ENCODE measurements around the gene CD2.

The CD2 gene

GRCh38 chr1:116733476-116734365 lies 20.5 kb upstream of the CD2 start:
- no peak for DNase-seq

DNA sequence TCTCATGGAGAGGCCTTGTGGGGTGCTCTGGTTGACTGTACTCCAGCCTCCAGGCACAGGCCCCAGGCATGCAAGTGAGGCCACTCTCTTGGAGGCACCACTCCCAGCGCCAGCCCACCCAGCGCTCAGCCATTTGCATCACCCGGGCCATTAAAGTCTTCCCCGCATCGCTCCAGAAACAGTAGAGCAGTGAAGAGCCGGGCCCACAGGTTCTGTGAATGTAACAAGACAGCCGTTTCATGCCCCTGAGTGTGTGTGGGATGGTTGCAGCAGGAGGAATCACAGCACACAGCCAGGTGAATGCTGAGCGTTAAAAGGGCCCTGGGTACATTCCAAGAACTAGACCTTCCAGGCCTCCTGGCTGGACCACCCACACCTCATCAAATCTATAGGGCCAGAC lies 19.0 kb upstream of the CD2 start:
- no peak for DNase-seq

- DNase-seq, result peak; percentile 79
Measured at GRCh38 chr1:116737020-116737854, 17.0 kb upstream of the CD2 start.

GRCh38 chr1:116737855-116738321 lies 16.3 kb upstream of the CD2 start:
- peak; percentile 55 for DNase-seq

DNA sequence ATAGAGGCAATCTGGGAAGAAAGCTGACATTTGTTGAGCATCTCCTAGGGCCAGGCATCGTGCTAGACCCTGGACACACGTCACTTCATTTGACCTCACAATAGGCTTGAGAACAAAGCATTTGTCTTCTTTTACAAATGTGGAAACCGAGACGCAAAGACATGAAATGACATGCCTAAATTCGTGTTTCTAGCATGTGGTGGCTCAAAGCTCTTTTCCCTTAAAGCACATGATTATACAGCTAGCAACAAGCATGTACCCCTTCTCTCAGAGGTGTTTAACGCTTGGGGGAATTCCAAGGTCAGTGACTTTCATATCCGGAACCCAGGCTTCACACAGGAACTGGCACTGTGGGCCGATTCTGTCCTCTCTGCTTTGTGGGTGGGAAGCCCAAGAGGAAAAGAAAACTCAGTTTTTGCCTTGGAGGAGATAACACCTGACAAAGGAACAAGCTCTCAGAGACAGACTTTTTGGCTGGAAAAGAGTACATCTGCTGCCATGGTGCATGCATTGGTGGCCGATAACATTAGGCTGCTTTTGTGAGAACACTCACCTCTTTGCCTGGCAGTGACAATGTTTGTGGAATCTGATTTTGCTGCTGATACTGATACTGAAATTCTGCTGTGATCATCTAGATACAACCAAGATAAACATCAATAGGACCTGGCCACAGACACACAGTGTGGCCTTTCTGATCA lies 15.4 kb upstream of the CD2 start:
- DNase-seq, result peak; percentile 76

- no peak for DNase-seq
Measured at GRCh38 chr1:116739371-116740012, 14.7 kb upstream of the CD2 start.

- no peak for DNase-seq
Measured at GRCh38 chr1:116740296-116740695, 13.9 kb upstream of the CD2 start.

DNA sequence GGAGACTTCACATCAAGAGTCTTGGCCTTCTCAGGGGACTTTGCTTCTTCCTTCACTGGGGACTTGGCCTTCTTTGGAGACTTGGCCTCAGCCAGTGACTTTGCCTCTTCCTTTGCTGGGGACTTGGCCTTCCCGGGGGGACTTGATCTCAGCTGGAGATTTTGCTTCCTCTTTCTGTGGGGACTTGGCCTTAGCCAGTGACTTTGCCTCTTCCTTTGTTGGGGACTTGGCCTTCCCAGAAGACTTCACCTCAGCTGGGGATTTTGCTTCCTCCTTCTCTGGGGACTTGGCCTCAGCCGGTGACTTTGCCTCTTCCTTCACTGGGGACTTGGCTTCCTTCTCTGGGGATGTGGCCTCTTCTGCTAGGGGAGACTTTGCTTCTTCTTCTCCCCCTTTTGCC lies 13.5 kb upstream of the CD2 start:
- DNase-seq, result no peak

GRCh38 chr1:116741836-116742565 lies 12.2 kb upstream of the CD2 start:
- DNase-seq, result no peak

DNA sequence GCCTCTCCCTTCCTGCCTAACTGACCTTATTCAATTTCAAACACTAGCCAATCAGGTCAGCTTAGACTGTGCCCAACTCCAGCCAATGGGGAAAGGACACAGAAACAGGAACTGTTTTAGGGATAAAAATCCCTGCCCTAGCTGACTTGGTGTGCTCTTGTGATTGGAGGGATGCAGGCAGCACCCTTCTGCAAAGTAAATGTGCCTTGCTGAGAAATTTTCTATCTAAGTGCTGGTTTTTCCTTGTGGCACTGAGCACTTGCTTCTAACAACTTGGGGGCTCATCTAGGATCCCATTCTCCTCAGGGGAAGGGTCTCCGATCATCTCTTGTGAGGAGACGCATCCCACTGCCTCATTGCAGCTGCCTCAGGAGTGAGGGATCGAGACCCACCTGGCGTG lies 10.7 kb upstream of the CD2 start:
- no peak for DNase-seq

DNA sequence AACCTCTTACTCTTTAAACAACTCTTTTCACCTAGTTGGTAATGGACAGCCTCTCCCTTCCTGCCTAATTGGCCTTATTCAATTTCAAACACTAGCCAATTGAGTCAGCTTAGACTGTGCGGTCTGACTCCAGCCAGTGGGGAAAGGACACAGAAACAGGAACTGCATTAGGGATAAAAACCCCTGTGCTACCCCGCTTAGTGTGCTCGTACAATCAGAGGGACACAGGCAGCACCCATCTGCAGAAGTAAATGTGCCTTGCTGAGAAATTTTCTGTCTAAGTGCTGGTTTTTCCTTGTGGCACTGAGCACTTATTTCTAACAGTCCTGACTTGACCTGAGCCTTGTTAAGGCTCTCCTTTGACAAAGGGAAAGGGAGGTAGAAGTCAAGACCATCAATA lies 6.0 kb upstream of the CD2 start:
- no peak for DNase-seq

DNA sequence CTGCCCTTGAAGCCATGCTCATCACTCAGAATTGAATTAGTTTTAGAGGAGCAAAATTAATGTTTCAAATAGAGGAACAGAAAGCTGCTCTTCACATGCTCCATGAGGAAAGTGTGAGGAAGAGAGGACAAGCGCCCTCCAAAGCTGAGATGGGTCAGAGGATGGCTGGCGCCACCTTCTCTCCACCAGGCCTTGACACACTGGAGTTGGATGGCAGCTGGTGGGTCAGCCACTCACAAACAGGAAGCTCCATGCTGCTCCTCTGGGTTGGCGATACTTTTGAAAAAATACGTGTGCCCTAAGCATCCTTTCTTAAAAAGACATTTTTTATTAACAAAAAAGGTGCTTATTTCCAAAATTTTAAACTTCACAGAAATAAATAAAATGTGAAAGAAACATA lies 3.1 kb upstream of the CD2 start:
- no peak for DNase-seq

GRCh38 chr1:116751621-116752020 lies 2.6 kb upstream of the CD2 start:
- no peak for DNase-seq

DNA sequence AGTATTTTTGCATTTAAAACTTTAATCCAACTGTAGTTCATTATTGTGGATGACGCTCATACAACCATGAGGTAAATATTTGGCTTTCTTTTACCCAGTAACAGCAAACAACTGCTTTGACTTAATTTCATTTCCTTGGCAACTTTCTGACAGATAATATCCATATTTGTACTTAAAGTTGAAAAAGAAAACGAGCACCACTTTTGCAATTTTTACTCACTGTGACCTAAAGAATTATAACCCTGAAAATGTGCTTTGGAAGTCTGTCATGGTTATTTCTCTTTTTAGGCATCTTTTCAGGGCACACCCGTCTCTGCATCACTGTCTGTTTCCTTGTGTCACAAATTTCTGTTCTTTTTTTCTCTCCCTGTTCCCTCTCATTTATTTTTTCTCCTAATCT lies 918 bp upstream of the CD2 start:
- no peak for DNase-seq

- peak; percentile 38 for DNase-seq
Measured at GRCh38 chr1:116755066-116755465, 836 bp downstream of the CD2 start.

GRCh38 chr1:116755681-116756080 lies 1.5 kb downstream of the CD2 start:
- peak; percentile 32 for DNase-seq

DNA sequence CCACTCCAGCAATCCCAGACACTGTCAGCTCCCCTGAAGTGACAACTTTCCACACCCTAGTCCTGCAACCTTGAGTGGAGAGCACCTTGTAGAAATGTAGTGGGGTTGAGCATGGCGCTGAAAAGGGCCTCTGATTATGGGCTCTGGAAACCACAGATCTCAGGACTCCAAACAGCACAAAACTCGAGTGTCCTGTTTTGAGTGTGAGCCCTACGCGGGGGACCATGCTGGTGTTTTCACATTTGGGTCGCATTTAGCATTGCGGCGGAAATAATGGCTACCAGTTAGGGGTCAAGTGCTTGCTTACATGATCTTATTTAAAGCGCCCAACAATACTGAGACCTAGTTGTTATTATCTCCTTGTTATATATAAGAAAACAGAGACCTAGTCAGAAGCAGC lies 1.9 kb downstream of the CD2 start:
- DNase-seq, result peak; percentile 54

DNA sequence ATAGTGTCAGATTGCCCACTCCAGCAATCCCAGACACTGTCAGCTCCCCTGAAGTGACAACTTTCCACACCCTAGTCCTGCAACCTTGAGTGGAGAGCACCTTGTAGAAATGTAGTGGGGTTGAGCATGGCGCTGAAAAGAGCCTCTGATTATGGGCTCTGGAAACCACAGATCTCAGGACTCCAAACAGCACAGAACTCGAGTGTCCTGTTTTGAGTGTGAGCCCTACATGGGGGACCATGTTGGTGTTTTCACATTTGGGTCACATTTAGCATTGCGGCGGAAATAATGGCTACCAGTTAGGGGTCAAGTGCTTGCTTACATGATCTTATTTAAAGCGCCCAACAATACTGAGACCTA lies 4.2 kb downstream of the CD2 start:
- peak; percentile 38 for DNase-seq

DNA sequence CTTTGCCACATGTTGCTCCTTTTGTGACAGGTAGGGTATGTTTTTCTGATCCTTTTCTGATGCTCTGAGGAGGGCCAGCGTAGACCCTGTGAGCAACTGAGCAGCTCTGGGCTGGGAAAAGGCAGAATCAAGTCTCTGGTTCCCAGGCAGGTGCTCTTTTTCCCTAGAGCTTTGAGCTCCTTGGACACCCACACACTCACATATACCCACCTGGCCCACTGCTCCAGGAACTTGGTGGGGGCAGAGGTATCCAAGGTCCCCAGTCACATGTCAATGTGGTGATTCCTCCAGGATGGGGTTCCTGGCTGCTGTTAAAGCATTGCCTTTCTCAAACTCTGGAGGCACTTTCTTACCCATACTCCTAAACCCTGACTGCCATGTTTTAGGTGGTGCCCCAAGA lies 5.4 kb downstream of the CD2 start:
- no peak for DNase-seq

GRCh38 chr1:116760487-116760886 lies 6.3 kb downstream of the CD2 start:
- no peak for DNase-seq

GRCh38 chr1:116760996-116761665 lies 6.9 kb downstream of the CD2 start:
- no peak for DNase-seq

DNA sequence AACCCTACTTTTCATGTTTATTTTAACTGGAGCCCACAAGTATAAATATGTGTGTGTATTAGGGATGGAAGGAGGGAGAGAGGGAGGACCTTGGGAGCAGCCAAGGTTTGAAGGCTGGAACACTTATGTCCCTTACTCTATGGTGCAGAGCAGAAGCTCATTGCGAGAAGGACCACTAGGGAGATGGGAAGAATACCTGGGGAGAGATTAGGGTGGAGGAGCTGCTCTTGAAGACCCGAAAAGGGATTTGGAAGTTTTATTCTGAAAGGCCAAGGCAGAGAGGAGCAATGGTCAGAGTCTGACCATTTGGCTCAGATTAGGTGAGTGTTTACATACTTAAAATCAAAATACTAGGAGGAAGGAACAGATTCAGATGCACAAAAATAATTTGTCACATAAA lies 8.1 kb downstream of the CD2 start:
- DNase-seq, result no peak

Data from activated naive CD4-positive, alpha-beta T cell treated with Interleukin-2 at 50 U/mL for 16 hours (primary cell).